Smooth muscle cell (in vitro differentiated cells): Measurements from ENCODE around the gene PHACTR3. TPM values are rescaled to one million over a fixed set of nuclear protein-coding genes. Genes with fewer than 3 reads are reported as not detected.

Experiments used
- DNase-seq: peaks from one replicate; lab custom pipeline; 2025; ENCODE audit not compliant: unreplicated experiment; lab: John Stamatoyannopoulos, UW
- H2AFZ ChIP-seq: fragments of 200-600 bp; sonication (generic); 2 replicates; pipeline ENCODE4 v1.6.0; 2016; ENCODE audit warnings: antibody characterized with exemption, low read depth, mild to moderate bottlenecking
- H3F3A ChIP-seq: fragments of 200-600 bp; sonication (generic); 2 replicates; pipeline ENCODE4 v1.6.0; 2017; ENCODE audit warnings: antibody characterized with exemption, low read depth
- H3K27ac ChIP-seq: fragments of 200-600 bp; sonication (generic); 2 replicates; pipeline ENCODE4 v1.5.1; 2016; ENCODE audit warnings: low read depth, mild to moderate bottlenecking
- H3K27me3 ChIP-seq: fragments of 200-600 bp; sonication (generic); 2 replicates; pipeline ENCODE4 v1.6.1; 2016; ENCODE audit warnings: low read depth, mild to moderate bottlenecking
- H3K36me3 ChIP-seq: fragments of 200-600 bp; sonication (generic); 2 replicates; pipeline ENCODE4 v1.5.1; 2016; ENCODE audit warnings: low read depth
- H3K4me1 ChIP-seq: fragments of 200-600 bp; sonication (generic); 2 replicates; pipeline ENCODE4 v1.5.1; 2016; ENCODE audit warnings: low read depth
- H3K4me2 ChIP-seq: fragments of 200-600 bp; sonication (generic); 2 replicates; pipeline ENCODE4 v1.6.0; 2016; ENCODE audit warnings: mild to moderate bottlenecking
- H3K4me3 ChIP-seq: fragments of 200-600 bp; sonication (generic); 2 replicates; pipeline ENCODE4 v1.5.1; 2016; ENCODE audit warnings: mild to moderate bottlenecking
- H3K79me2 ChIP-seq: fragments of 200-600 bp; sonication (generic); 2 replicates; pipeline ENCODE4 v1.6.0; 2016; ENCODE audit warnings: low read depth, mild to moderate bottlenecking
- H3K9ac ChIP-seq: fragments of 200-600 bp; sonication (generic); 2 replicates; pipeline ENCODE4 v1.6.0; 2016; ENCODE audit warnings: low read depth
- H3K9me3 ChIP-seq: fragments of 200-600 bp; sonication (generic); replicated peaks from 2 replicates; pipeline ENCODE4 v1.5.1; 2016; ENCODE audit warnings: low read depth
- H4K20me1 ChIP-seq: fragments of 200-600 bp; sonication (generic); 2 replicates; pipeline ENCODE4 v1.6.0; 2016; ENCODE audit warnings: low read depth
- CTCF ChIP-seq: fragments of 200-600 bp; sonication (generic); IDR thresholded peaks from 2 replicates; pipeline ENCODE4 v1.5.1; 2017; ENCODE audit warnings: borderline replicate concordance, mild to moderate bottlenecking, antibody characterized with exemption; ENCODE audit not compliant: insufficient read depth, poor library complexity, severe bottlenecking
- WGBS: methylation state at CpG from one replicate; pipeline ENCODE4 v1.1.7; 2016; ENCODE audit warnings: low lambda C conversion rate; 5-methylcytosine and 5-hydroxymethylcytosine counted together
- polyA plus RNA-seq: library from polyadenylated mRNA; unstranded; fragments of >200 nt; fragmentation: Nextera tagmentation; extraction: Ambion mirVana; gene quantifications from 2 replicates; pipeline ENCODE4 v1.2.1, GENCODE V29; 2016
- total RNA-seq: library from RNA; depleted of rRNA; stranded (reverse); fragments of >200 nt; gene quantifications from 2 replicates; pipeline ENCODE4 v1.2.3, GENCODE V29; 2014

Gene PHACTR3
- total and polyA plus RNA-seq, 2 experiments from 2014 or later = 0.76 to 2.6 TPM

- no peaks in the 10 kb centered on the region for H3K27me3 ChIP-seq
- H4K20me1 ChIP-seq = no peaks in the 10 kb centered on the region
- no peak overlapping the region for H2AFZ ChIP-seq
- no peak overlapping the region for H3K9ac ChIP-seq
- TF ChIP-seq CTCF = no peak
- H3K36me3 ChIP-seq = no peaks in the 10 kb centered on the region
- no peak overlapping the region for H3K4me2 ChIP-seq
- H3K4me1 ChIP-seq = no peaks in the 10 kb centered on the region
- no peaks in the 10 kb centered on the region for H3F3A ChIP-seq
- H3K79me2 ChIP-seq = no peaks in the 10 kb centered on the region
- no peaks in the 10 kb centered on the region for H3K9me3 ChIP-seq
- H3K4me3 ChIP-seq = no peak overlapping the region
- DNase-seq = no peak
- H3K27ac ChIP-seq = no peak overlapping the region
- 88% methylated on average over 6 of the region's 6 CpGs for WGBS
These were observed 20.1 kb downstream of the PHACTR3 start for GRCh38 chr20:59624401-59624800.

- Histone ChIP-seq H3K79me2 (no peaks in the 10 kb centered on the region), H3K27me3 (no peaks in the 10 kb centered on the region), H3K4me1 (no peaks in the 10 kb centered on the region), H2AFZ (no peak overlapping the region), H3K4me3 (no peak overlapping the region), H3K4me2 (no peak overlapping the region), H4K20me1 (no peaks in the 10 kb centered on the region), H3K36me3 (no peaks in the 10 kb centered on the region), H3K9me3 (no peaks in the 10 kb centered on the region), H3K27ac (no peak overlapping the region), H3F3A (no peaks in the 10 kb centered on the region), H3K9ac (no peak overlapping the region)
- WGBS = 80% methylated on average over 14 of the region's 14 CpGs
- TF ChIP-seq CTCF = no peak
- no peak for DNase-seq
These were observed 21.0 kb downstream of the PHACTR3 start for GRCh38 chr20:59625214-59625922.

- Histone ChIP-seq H3F3A (no peaks in the 10 kb centered on the region), H3K27ac (no peak overlapping the region), H3K79me2 (no peaks in the 10 kb centered on the region), H3K4me3 (no peak overlapping the region), H3K4me2 (no peak overlapping the region), H3K9ac (no peak overlapping the region), H4K20me1 (no peaks in the 10 kb centered on the region), H3K4me1 (no peaks in the 10 kb centered on the region), H2AFZ (no peak overlapping the region), H3K9me3 (no peaks in the 10 kb centered on the region), H3K27me3 (no peaks in the 10 kb centered on the region), H3K36me3 (no peaks in the 10 kb centered on the region)
- WGBS = 51% methylated on average over 3 of the region's 3 CpGs
- TF ChIP-seq CTCF = no peak
- no peak for DNase-seq
These were observed 23.0 kb downstream of the PHACTR3 start for GRCh38 chr20:59627298-59627697.

- Histone ChIP-seq H3K27ac (no peak overlapping the region), H3K4me2 (no peak overlapping the region), H2AFZ (no peak overlapping the region), H4K20me1 (no peaks in the 10 kb centered on the region), H3K9ac (no peak overlapping the region), H3K79me2 (no peaks in the 10 kb centered on the region), H3K36me3 (no peaks in the 10 kb centered on the region), H3F3A (no peaks in the 10 kb centered on the region), H3K27me3 (no peaks in the 10 kb centered on the region), H3K4me3 (no peak overlapping the region), H3K9me3 (no peaks in the 10 kb centered on the region), H3K4me1 (no peaks in the 10 kb centered on the region)
- no peak for TF ChIP-seq CTCF
- DNase-seq = no peak
- WGBS = 85% methylated on average over 15 of the region's 15 CpGs
These were observed 23.8 kb downstream of the PHACTR3 start for GRCh38 chr20:59628171-59628570.
